Measurements from ENCODE around the gene TRAF3IP1.

TRAF3IP1 gene

GRCh38 chr2:238338710-238339394 lies 18.5 kb downstream of the TRAF3IP1 start:
- Histone ChIP-seq H3K9ac (no peak overlapping the region), H3K9me3 (ENCODE audit: control insufficient read depth, low read length) (no peaks in the 10 kb centered on the region), H3K36me3 (ENCODE audit: control insufficient read depth, insufficient read depth, low read length) (no peaks in the 10 kb centered on the region), H3K4me1 (no peaks in the 10 kb centered on the region), H3K27ac (no peak overlapping the region), H3K4me2 (ENCODE audit: low read length) (no peak overlapping the region), H2AFZ (no peak overlapping the region), H3K79me2 (peaks cover 4% of the 10 kb centered on the region), H3K27me3 (ENCODE audit: control insufficient read depth, insufficient read depth, low read length) (no peaks in the 10 kb centered on the region), H3K4me3 (ENCODE audit: low read depth, low read length) (no peak overlapping the region)
- no peak for TF ChIP-seq CTCF (IDR thresholded peaks at IDR 0.05)

- H3K9me3 ChIP-seq (ENCODE audit: control insufficient read depth, low read length), result no peaks in the 10 kb centered on the region
- H3K27me3 ChIP-seq (ENCODE audit: control insufficient read depth, insufficient read depth, low read length), result no peaks in the 10 kb centered on the region
- no peak overlapping the region for H2AFZ ChIP-seq
- no peak overlapping the region for H3K4me3 ChIP-seq (ENCODE audit: low read depth, low read length)
- no peaks in the 10 kb centered on the region for H3K36me3 ChIP-seq (ENCODE audit: control insufficient read depth, insufficient read depth, low read length)
- no peak overlapping the region for H3K9ac ChIP-seq
- no peak for TF ChIP-seq CTCF (IDR thresholded peaks at IDR 0.05)
- peaks cover 4% of the 10 kb centered on the region for H3K79me2 ChIP-seq
- no peak overlapping the region for H3K27ac ChIP-seq
- H3K4me1 ChIP-seq, result no peaks in the 10 kb centered on the region
- H3K4me2 ChIP-seq (ENCODE audit: low read length), result no peak overlapping the region
Measured at GRCh38 chr2:238339395-238339780, 19.1 kb downstream of the TRAF3IP1 start.

GRCh38 chr2:238339814-238340213 lies 19.5 kb downstream of the TRAF3IP1 start:
- Histone ChIP-seq H3K27ac (no peak overlapping the region), H3K36me3 (ENCODE audit: control insufficient read depth, insufficient read depth, low read length) (no peaks in the 10 kb centered on the region), H3K4me1 (no peaks in the 10 kb centered on the region), H2AFZ (no peak overlapping the region), H3K9me3 (ENCODE audit: control insufficient read depth, low read length) (no peaks in the 10 kb centered on the region), H3K79me2 (peaks cover 4% of the 10 kb centered on the region), H3K4me3 (ENCODE audit: low read depth, low read length) (no peak overlapping the region), H3K27me3 (ENCODE audit: control insufficient read depth, insufficient read depth, low read length) (no peaks in the 10 kb centered on the region), H3K9ac (no peak overlapping the region), H3K4me2 (ENCODE audit: low read length) (no peak overlapping the region)
- TF ChIP-seq CTCF (IDR thresholded peaks at IDR 0.05), result no peak

- Histone ChIP-seq H2AFZ (no peak overlapping the region), H3K27me3 (ENCODE audit: control insufficient read depth, insufficient read depth, low read length) (no peaks in the 10 kb centered on the region), H3K4me3 (ENCODE audit: low read depth, low read length) (no peak overlapping the region), H3K9me3 (ENCODE audit: control insufficient read depth, low read length) (no peaks in the 10 kb centered on the region), H3K27ac (no peak overlapping the region), H3K36me3 (ENCODE audit: control insufficient read depth, insufficient read depth, low read length) (no peaks in the 10 kb centered on the region), H3K4me1 (no peaks in the 10 kb centered on the region), H3K9ac (no peak overlapping the region), H3K4me2 (ENCODE audit: low read length) (no peak overlapping the region), H3K79me2 (peaks cover 7% of the 10 kb centered on the region)
- TF ChIP-seq CTCF (IDR thresholded peaks at IDR 0.05), result no peak
Measured at GRCh38 chr2:238341536-238341935, 21.2 kb downstream of the TRAF3IP1 start.

- Histone ChIP-seq H3K9me3 (ENCODE audit: control insufficient read depth, low read length) (no peaks in the 10 kb centered on the region), H3K36me3 (ENCODE audit: control insufficient read depth, insufficient read depth, low read length) (no peaks in the 10 kb centered on the region), H3K4me3 (ENCODE audit: low read depth, low read length) (no peak overlapping the region), H3K79me2 (peaks cover 4% of the 10 kb centered on the region), H3K27ac (no peak overlapping the region), H2AFZ (no peak overlapping the region), H3K4me2 (ENCODE audit: low read length) (no peak overlapping the region), H3K27me3 (ENCODE audit: control insufficient read depth, insufficient read depth, low read length) (no peaks in the 10 kb centered on the region), H3K4me1 (no peaks in the 10 kb centered on the region), H3K9ac (no peak overlapping the region)
- TF ChIP-seq CTCF (IDR thresholded peaks at IDR 0.05), result no peak
Measured at GRCh38 chr2:238344035-238344434, 23.7 kb downstream of the TRAF3IP1 start.

All from parathyroid adenoma (tissue), 2 donors.